ENCODE data around the gene ZNF367.

Gene ZNF367

GRCh38 chr9:96418083-96418919 lies at the start of gene ZNF367:
TSS of gene ZNF367 (minus strand) at chr9:96418370. CDS start at chr9:96418032, 338 bp downstream.
- TF ChIP-seq GATA2 (IDR thresholded peaks at IDR 0.05; ENCODE audit: low read depth, low read length) = no peak
- no peak for TF ChIP-seq GATA3 (IDR thresholded peaks at IDR 0.05; ENCODE audit: low read depth, low read length)

- TF ChIP-seq GATA3 (IDR thresholded peaks at IDR 0.05; ENCODE audit: low read depth, low read length) = no peak
- no peak for TF ChIP-seq GATA2 (IDR thresholded peaks at IDR 0.05; ENCODE audit: low read depth, low read length)
These were observed 49.6 kb upstream of the ZNF367 start for GRCh38 chr9:96467784-96468183.

- TF ChIP-seq GATA3 (IDR thresholded peaks at IDR 0.05; ENCODE audit: low read depth, low read length) = no peak
- TF ChIP-seq GATA2 (IDR thresholded peaks at IDR 0.05; ENCODE audit: low read depth, low read length) = no peak
These were observed 46.3 kb upstream of the ZNF367 start for GRCh38 chr9:96464426-96464825.

GRCh38 chr9:96462541-96462940 lies 44.4 kb upstream of the ZNF367 start:
- TF ChIP-seq GATA2 (IDR thresholded peaks at IDR 0.05; ENCODE audit: low read depth, low read length) (no peak), GATA3 (IDR thresholded peaks at IDR 0.05; ENCODE audit: low read depth, low read length) (no peak)

- TF ChIP-seq GATA3 (IDR thresholded peaks at IDR 0.05; ENCODE audit: low read depth, low read length) (no peak), GATA2 (IDR thresholded peaks at IDR 0.05; ENCODE audit: low read depth, low read length) (no peak)
These were observed 43.2 kb upstream of the ZNF367 start for GRCh38 chr9:96461336-96461735.

GRCh38 chr9:96460882-96461281 lies 42.7 kb upstream of the ZNF367 start:
- TF ChIP-seq GATA3 (IDR thresholded peaks at IDR 0.05; ENCODE audit: low read depth, low read length) = no peak
- no peak for TF ChIP-seq GATA2 (IDR thresholded peaks at IDR 0.05; ENCODE audit: low read depth, low read length)

GRCh38 chr9:96460470-96460869 lies 42.3 kb upstream of the ZNF367 start:
- TF ChIP-seq GATA2 (IDR thresholded peaks at IDR 0.05; ENCODE audit: low read depth, low read length) = no peak
- TF ChIP-seq GATA3 (IDR thresholded peaks at IDR 0.05; ENCODE audit: low read depth, low read length) = no peak

GRCh38 chr9:96459268-96460007 lies 41.3 kb upstream of the ZNF367 start:
- TF ChIP-seq GATA3 (IDR thresholded peaks at IDR 0.05; ENCODE audit: low read depth, low read length) (no peak), GATA2 (IDR thresholded peaks at IDR 0.05; ENCODE audit: low read depth, low read length) (no peak)

- no peak for TF ChIP-seq GATA3 (IDR thresholded peaks at IDR 0.05; ENCODE audit: low read depth, low read length)
- TF ChIP-seq GATA2 (IDR thresholded peaks at IDR 0.05; ENCODE audit: low read depth, low read length) = no peak
These were observed 40.1 kb upstream of the ZNF367 start for GRCh38 chr9:96458226-96458625.

GRCh38 chr9:96457266-96457665 lies 39.1 kb upstream of the ZNF367 start:
- no peak for TF ChIP-seq GATA3 (IDR thresholded peaks at IDR 0.05; ENCODE audit: low read depth, low read length)
- no peak for TF ChIP-seq GATA2 (IDR thresholded peaks at IDR 0.05; ENCODE audit: low read depth, low read length)

- no peak for TF ChIP-seq GATA2 (IDR thresholded peaks at IDR 0.05; ENCODE audit: low read depth, low read length)
These were observed 35.5 kb upstream of the ZNF367 start for GRCh38 chr9:96453625-96454024.

GRCh38 chr9:96450613-96451528 lies 32.7 kb upstream of the ZNF367 start:
- TF ChIP-seq GATA2 (IDR thresholded peaks at IDR 0.05; ENCODE audit: low read depth, low read length) (no peak), GATA3 (IDR thresholded peaks at IDR 0.05; ENCODE audit: low read depth, low read length) (no peak)

- TF ChIP-seq GATA2 (IDR thresholded peaks at IDR 0.05; ENCODE audit: low read depth, low read length) = no peak
- no peak for TF ChIP-seq GATA3 (IDR thresholded peaks at IDR 0.05; ENCODE audit: low read depth, low read length)
These were observed 31.9 kb upstream of the ZNF367 start, which contains the start of gene HABP4 for GRCh38 chr9:96449845-96450612. TSS of gene HABP4 (plus strand) at chr9:96450169. CDS start at chr9:96450280, 111 bp downstream.
